ENCODE results near the gene TAF4.

The TAF4 gene

DNA sequence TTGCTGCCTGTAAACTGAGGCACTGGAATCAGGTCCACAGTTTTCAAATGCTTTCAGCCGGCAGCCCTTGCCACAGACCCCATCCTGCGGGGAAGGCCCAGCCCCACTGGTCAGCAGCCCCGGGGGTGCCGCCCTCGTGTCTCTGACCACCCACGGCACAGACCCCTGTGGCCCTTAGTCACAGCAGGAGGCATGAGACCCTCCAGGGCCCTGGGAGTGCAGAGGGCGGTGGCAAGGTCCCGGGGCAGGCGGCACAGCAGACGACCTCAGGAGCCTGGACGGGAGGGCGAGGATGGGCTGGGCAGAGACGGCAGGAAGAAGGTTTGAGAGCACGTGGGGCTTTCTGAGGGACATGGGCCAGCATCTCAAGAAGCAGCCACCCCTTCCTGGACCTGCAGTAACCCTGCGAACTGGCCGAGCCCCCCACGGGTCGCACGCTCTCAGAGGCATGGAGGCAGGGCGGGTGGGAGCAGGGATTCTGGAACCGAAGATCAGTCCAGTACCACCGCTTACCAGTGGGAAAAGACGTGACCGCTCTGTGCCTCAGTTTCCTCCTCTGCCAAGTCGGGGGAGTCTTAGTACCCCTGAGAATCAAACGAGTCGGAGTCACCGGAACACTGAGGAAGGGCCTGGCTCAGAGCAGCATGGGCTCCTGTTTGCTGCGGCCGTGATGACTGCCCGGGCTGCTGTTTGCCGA lies 140.7 kb downstream of the TAF4 start:
- no peak for DNase-seq (ENCODE audit: low spot score)

More for the DNA sequence above, 140.7 kb downstream of the TAF4 start:
- TF ChIP-seq, protein P1, sequence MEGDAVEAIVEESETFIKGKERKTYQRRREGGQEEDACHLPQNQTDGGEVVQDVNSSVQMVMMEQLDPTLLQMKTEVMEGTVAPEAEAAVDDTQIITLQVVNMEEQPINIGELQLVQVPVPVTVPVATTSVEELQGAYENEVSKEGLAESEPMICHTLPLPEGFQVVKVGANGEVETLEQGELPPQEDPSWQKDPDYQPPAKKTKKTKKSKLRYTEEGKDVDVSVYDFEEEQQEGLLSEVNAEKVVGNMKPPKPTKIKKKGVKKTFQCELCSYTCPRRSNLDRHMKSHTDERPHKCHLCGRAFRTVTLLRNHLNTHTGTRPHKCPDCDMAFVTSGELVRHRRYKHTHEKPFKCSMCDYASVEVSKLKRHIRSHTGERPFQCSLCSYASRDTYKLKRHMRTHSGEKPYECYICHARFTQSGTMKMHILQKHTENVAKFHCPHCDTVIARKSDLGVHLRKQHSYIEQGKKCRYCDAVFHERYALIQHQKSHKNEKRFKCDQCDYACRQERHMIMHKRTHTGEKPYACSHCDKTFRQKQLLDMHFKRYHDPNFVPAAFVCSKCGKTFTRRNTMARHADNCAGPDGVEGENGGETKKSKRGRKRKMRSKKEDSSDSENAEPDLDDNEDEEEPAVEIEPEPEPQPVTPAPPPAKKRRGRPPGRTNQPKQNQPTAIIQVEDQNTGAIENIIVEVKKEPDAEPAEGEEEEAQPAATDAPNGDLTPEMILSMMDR (IDR thresholded peaks at IDR 0.05; ENCODE audit: extremely low read depth, missing control alignments): no peak

Data from GM20000 (cell line).